Activated naive CD8-positive, alpha-beta T cell treated with anti-CD3 and anti-CD28 coated beads for 36 hours (primary cell): ENCODE results near the gene CTF1. TPM values are rescaled to one million over a fixed set of nuclear protein-coding genes. Genes with fewer than 3 reads are reported as not detected.
A peak's percentile ranks its signal among the peaks of the same experiment; 100 is the strongest.

Source experiments
- DNase-seq: peaks from one replicate; pipeline ENCODE4 v3.0.0; 2021
- H3K27ac Mint-ChIP-seq: one replicate; pipeline ENCODE4 v1.8.0; 2022; ENCODE audit warnings: mild to moderate bottlenecking, moderate library complexity, mixed read lengths
- H3K27me3 Mint-ChIP-seq: one replicate; pipeline ENCODE4 v1.8.0; 2022; ENCODE audit warnings: mild to moderate bottlenecking, mixed read lengths
- H3K36me3 Mint-ChIP-seq: one replicate; pipeline ENCODE4 v1.8.0; 2021; ENCODE audit warnings: mild to moderate bottlenecking, mixed read lengths
- H3K4me1 Mint-ChIP-seq: one replicate; pipeline ENCODE4 v1.8.0; 2021; ENCODE audit warnings: mixed read lengths
- H3K4me3 Mint-ChIP-seq: one replicate; pipeline ENCODE4 v1.8.0; 2022; ENCODE audit warnings: mild to moderate bottlenecking, moderate library complexity, mixed read lengths
- H3K9me3 Mint-ChIP-seq: one replicate; pipeline ENCODE4 v1.8.0; 2022; ENCODE audit warnings: mixed read lengths
- total RNA-seq, 2 experiments: library from RNA; stranded (reverse); gene quantifications; one replicate each; pipeline ENCODE4 v1.2.3, GENCODE V29; 2021

Gene CTF1
- total RNA-seq, 2 experiments from 2014 or later = 0.16 to 0.38 TPM

DNA sequence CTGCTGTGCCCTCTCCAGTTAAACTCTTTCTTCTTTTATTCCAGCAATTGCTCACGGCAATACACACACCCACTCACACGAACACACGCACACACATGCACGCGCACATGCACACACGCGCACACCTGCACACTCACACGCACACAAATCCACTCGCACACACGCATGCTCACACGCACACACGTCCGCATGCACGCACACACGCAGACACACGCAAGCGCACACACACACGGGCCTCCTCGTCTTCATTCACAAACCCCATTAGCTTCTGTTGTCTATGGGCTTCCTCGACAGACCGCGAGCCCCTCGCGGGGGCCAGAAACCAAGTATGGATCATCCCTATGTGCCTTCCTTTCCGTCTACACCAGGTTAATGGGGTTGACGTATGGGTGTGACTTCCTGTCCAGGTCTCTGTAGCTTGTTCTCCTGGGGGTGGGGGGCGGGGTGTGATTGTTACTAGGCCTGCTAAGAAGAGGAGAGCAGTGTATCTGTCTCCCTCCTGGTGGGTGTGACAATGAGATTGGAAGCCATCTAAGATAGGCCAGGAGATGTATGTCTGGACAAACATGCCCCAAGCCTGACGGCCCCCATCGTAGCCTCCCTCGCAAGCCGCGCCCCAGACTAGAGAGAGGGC, 670 bp upstream of the CTF1 start:
- Mint-ChIP-seq H3K4me1 (peaks cover 33% of the 10 kb centered on the region), H3K36me3 (no peaks in the 10 kb centered on the region), H3K9me3 (no peaks in the 10 kb centered on the region), H3K27ac (peak overlapping the region; percentile 11), H3K27me3 (no peaks in the 10 kb centered on the region), H3K4me3 (peak overlapping the region; percentile 9)
- no peak for DNase-seq

DNA sequence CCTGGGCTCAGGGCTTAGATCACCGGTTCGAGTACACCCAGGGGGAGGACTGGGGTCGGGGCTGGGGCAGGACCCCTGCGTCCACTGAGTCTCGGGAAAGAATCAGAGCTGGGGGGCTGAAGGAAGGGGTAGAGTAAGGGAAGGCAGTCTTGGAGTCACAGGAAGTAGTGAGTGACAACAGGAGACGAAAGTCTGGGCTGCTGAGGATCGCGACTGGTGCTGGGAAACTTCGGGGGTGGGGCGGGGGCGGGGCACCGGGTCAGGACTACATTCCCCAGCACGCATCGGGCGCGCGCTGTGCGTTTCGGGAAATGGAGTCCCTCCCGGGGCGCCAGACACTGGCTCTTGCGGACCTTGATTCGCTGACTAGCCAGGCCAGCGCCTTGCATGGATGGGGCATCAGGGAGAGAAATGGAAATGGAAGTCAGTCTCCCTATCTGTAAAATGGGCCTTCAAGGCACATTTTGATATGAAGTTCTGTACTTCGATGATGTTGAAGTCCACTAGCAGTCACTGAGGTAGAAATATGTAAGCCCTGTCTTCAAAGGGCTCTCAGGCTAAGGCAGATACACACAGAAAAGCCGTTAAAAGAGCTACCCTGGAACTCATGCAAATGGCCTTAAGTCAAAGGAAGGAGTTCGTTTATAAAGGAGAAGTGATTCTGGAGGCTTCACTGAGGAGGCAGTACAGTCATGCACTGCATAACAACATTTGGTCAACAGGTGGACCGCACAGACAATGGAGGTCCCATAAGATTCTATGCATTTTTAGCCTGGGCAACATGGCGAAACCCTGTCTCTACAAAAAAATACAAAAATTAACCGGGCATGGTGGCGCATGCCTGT, 697 bp downstream of the CTF1 start:
- peak overlapping the region; percentile 74 for H3K4me3 Mint-ChIP-seq
- no peaks in the 10 kb centered on the region for H3K9me3 Mint-ChIP-seq
- no peaks in the 10 kb centered on the region for H3K27me3 Mint-ChIP-seq
- H3K36me3 Mint-ChIP-seq = no peaks in the 10 kb centered on the region
- peak; percentile 85 for DNase-seq
- H3K27ac Mint-ChIP-seq = peak overlapping the region; percentile 87
- peaks cover 39% of the 10 kb centered on the region for H3K4me1 Mint-ChIP-seq

DNA sequence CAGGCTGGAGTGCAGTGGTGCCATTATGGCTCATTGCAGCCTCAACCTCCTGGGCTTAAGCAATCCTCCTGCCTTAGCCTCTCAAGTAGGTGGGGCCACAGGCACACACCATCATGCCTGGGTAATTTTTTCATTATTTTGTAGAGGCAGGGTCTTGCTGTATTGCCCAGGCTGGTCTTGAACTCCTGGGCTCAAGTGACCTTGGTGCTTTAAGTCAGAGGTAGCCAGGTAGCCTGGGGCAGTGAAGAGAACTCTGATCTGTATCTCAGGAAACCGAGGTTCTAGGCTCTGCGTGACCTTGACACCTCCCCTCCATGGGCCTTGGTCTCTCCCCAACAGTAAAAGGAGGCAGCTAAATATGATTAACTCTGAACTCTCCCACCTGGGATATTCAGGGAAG, 3.4 kb downstream of the CTF1 start:
- Mint-ChIP-seq H3K27ac (no peak overlapping the region), H3K4me1 (peaks cover 35% of the 10 kb centered on the region)

DNA sequence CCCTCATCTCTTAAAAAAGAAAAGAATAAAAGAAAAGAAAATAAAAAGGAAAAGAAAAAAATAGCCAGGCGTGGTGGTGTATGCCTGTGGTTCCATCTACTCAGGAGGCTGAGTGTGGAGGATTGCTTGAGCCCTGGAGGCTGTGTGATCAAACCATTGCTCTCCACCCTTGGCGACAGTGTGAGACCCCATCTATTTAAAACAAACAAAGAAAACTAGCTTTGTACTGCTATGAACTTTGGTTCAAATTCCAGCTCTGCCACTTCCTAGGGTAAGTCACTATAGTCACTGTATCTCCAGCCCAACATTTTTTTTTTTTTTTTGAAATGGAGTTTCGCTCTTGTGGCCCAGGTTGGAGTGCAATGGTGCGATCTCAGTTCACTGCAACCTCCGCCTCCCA, 4.2 kb downstream of the CTF1 start:
- H3K36me3 Mint-ChIP-seq = peaks cover 3% of the 10 kb centered on the region
- peaks cover 33% of the 10 kb centered on the region for H3K4me1 Mint-ChIP-seq
- H3K4me3 Mint-ChIP-seq = no peak overlapping the region
- H3K27ac Mint-ChIP-seq = no peak overlapping the region
- H3K27me3 Mint-ChIP-seq = no peaks in the 10 kb centered on the region
- H3K9me3 Mint-ChIP-seq = peaks cover 3% of the 10 kb centered on the region
- DNase-seq = no peak

More for the DNA sequence above, 3.4 kb downstream of the CTF1 start:
- Mint-ChIP-seq H3K4me3 (no peak overlapping the region), H3K36me3 (peaks cover 3% of the 10 kb centered on the region), H3K9me3 (peaks cover 3% of the 10 kb centered on the region), H3K27me3 (no peaks in the 10 kb centered on the region)
- no peak for DNase-seq

DNA sequence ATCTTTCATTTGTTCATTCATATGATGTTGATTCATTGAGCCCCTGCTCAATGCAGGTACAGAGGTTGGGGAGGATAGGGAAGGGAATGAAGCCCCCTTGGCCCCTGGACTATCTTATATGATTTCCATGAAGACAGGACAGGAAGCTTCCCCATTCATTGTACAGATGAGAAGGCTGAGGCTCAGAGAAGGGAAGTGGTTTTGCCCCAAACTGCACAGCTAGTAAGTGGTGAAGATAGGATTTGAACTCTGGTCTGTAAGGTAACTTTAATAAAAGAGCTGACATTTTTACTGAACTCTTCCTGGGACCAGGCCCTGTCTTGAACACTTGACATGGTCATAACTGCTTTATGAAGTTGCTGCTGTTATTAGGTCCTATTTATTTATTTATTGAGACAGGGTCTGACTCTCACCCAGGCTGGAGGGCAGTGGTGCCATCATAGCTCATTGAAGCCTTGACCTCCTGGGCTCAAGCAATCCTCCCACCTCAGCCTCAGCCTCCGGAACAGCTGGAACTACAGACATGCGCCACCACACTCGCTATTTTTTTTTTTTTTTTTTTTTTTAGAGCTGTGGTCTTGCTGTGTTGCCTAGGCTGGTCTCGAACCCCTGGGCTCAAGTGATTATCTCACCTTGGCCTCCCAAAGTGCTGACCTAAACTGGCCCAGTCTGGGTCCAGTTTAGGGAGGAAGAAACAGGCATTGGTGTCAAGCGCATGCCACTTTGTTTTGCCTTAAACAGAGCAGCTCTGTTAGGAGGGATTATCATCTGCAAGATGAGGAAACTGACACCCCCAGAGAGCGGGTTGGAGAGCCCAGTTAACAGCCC, 5.0 kb downstream of the CTF1 start:
- Mint-ChIP-seq H3K4me1 (peaks cover 27% of the 10 kb centered on the region), H3K36me3 (peaks cover 3% of the 10 kb centered on the region), H3K4me3 (peak overlapping the region; percentile 72), H3K9me3 (peaks cover 3% of the 10 kb centered on the region), H3K27me3 (no peaks in the 10 kb centered on the region), H3K27ac (peak overlapping the region; percentile 62)
- no peak for DNase-seq

DNA sequence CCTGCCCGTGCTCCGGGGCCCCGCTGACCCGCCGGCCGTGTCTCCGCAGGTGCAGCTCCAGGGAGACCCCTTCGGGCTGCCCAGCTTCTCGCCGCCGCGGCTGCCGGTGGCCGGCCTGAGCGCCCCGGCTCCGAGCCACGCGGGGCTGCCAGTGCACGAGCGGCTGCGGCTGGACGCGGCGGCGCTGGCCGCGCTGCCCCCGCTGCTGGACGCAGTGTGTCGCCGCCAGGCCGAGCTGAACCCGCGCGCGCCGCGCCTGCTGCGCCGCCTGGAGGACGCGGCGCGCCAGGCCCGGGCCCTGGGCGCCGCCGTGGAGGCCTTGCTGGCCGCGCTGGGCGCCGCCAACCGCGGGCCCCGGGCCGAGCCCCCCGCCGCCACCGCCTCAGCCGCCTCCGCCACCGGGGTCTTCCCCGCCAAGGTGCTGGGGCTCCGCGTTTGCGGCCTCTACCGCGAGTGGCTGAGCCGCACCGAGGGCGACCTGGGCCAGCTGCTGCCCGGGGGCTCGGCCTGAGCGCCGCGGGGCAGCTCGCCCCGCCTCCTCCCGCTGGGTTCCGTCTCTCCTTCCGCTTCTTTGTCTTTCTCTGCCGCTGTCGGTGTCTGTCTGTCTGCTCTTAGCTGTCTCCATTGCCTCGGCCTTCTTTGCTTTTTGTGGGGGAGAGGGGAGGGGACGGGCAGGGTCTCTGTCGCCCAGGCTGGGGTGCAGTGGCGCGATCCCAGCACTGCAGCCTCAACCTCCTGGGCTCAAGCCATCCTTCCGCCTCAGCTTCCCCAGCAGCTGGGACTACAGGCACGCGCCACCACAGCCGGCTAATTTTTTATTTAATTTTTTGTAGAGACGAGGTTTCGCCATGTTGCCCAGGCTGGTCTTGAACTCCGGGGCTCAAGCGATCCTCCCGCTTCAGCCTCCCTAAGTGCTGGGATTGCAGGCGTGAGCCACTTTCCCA, 5.9 kb downstream of the CTF1 start:
- DNase-seq = peak; percentile 76
- no peaks in the 10 kb centered on the region for H3K27me3 Mint-ChIP-seq
- H3K4me1 Mint-ChIP-seq = peaks cover 22% of the 10 kb centered on the region
- peak overlapping the region; percentile 92 for H3K27ac Mint-ChIP-seq
- H3K9me3 Mint-ChIP-seq = peaks cover 3% of the 10 kb centered on the region
- H3K36me3 Mint-ChIP-seq = peaks cover 3% of the 10 kb centered on the region
- H3K4me3 Mint-ChIP-seq = peak overlapping the region; percentile 94

DNA sequence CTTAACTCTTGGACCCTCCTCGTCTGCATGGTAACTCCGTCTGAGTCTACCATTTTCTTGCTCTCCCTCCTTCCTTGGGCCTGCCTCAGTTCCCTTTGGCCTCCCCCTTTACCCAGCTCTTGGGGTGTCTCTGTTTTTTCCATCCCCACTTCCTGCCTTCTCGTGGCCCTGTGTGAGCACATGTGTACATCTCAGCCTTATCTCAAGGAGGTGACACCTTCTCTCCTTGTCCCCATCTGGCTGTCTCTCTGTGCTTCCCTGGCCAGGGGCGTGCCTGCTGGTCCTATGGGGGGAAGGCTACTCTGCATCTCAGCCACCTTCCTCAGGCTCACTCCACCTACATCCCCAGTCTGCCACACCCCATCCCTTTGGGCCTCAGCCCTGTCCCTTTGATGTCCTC, 6.6 kb downstream of the CTF1 start:
- Mint-ChIP-seq H3K27ac (peak overlapping the region; percentile 92), H3K9me3 (peaks cover 3% of the 10 kb centered on the region), H3K4me1 (peaks cover 27% of the 10 kb centered on the region), H3K4me3 (peak overlapping the region; percentile 94), H3K36me3 (peaks cover 3% of the 10 kb centered on the region), H3K27me3 (no peaks in the 10 kb centered on the region)
- DNase-seq = no peak

DNA sequence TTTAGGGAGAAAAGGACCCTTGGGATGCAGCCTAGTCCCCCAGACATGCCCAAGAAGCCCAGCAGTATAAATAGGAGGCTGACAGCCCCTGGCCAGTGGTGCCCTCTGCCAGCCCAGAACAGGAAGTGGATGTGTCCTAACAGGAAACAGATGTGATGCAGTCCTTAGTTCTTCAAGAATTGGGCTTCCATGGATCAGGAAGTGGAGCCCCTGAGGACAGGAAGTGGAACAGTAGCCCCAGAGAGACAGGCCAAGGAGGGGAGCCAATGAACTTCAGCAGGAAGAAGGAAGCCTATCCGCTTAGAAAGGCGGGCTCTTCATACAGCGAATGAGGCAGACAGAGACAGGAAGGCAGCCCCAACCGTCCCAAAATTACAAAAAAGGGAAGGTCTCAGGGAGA, 7.2 kb downstream of the CTF1 start:
- Mint-ChIP-seq H3K27me3 (no peaks in the 10 kb centered on the region), H3K4me1 (peaks cover 27% of the 10 kb centered on the region), H3K9me3 (peaks cover 3% of the 10 kb centered on the region), H3K27ac (peak overlapping the region; percentile 84), H3K4me3 (no peak overlapping the region), H3K36me3 (peaks cover 3% of the 10 kb centered on the region)
- DNase-seq = no peak

DNA sequence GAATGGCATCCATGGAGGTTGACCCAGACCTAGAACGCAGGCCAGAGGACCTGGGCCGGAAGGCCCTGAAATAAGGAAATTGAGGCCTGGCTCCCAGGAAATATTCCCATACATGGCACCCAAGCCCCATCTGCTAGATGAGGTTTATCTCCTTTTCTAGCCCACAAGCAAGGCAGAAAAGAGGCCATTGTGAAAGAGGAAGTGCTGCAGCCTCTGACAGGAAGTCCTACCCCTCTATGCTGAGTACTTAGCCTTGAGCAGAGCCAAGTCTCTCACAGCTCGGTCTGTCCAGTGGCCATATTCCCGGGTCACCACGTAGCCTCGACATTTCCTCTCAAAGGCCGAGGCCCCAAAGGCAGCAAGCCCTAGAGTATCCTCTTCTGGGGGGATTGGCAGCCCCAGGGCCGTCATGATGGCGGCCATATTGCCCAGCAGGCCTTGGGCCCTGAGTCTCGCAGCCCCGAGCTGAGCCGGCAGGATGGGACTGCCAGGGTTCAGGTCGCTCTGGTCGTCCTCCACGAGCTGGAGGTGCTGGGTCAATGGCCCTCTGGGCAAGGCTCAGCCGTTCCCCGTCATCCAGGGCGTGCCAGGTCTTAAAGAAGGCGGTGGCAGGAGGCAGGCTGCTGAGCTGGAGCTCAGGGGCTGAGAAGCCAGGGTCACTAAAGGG, 7.8 kb downstream of the CTF1 start:
- Mint-ChIP-seq H3K4me1 (peaks cover 27% of the 10 kb centered on the region), H3K9me3 (peaks cover 3% of the 10 kb centered on the region), H3K27ac (peak overlapping the region; percentile 84), H3K36me3 (peaks cover 3% of the 10 kb centered on the region), H3K27me3 (no peaks in the 10 kb centered on the region), H3K4me3 (no peak overlapping the region)
- no peak for DNase-seq

DNA sequence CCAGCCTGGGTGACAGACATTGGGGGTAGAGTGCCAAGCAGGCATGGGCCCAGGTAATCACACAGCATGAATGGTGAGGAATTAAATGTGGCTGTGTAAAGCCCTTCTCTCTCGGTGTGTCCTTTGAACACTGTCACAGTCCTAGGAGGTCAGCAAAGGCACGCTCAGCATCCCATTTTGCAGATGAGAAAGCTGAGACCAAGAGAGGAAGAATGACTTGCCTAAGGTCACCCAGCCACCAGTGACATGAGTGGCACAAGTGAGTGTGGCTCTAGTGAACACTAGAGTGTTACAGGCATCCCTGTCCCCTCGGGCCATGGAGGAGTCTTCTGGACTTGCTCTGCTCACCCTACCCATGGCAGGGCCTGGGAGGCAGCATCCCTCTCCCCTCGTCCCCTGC, 10.7 kb downstream of the CTF1 start:
- no peak for DNase-seq
- H3K4me3 Mint-ChIP-seq = no peak overlapping the region

DNA sequence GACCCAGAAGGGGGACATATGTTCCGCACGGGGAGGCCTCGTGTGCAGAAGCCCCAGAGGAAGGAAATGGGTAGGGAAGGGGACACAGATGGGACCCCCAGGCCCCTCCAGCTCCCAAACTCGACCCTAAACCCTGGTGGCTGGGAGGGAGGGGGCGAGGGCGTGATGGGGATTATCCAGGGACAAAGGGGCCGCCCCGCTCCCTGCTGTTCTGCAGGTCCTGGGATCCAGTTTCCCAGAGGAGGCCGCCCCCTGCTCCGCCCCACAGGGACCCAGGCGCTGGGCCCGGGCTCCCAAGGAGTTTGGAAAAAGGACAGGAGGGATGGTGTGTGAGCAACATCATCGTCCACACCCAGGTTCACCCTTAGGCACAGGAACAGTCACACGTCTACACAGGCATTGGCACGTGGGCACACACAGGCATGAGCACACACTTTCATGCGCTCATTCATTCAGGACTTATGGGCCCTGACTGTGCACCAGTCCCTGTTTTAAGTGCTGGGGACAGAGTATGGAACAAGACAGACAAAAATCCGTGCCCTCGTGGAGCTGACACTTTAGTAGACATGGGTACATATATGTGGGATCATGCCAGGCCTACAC, 14.1 kb downstream of the CTF1 start:
- Mint-ChIP-seq H3K4me1 (peaks cover 8% of the 10 kb centered on the region), H3K27ac (no peak overlapping the region), H3K4me3 (no peak overlapping the region), H3K27me3 (no peaks in the 10 kb centered on the region), H3K9me3 (no peaks in the 10 kb centered on the region), H3K36me3 (no peaks in the 10 kb centered on the region)
- DNase-seq = no peak

More for the DNA sequence above, 10.7 kb downstream of the CTF1 start:
- no peak overlapping the region for H3K27ac Mint-ChIP-seq
- H3K27me3 Mint-ChIP-seq = no peaks in the 10 kb centered on the region
- H3K36me3 Mint-ChIP-seq = peaks cover 3% of the 10 kb centered on the region
- H3K4me1 Mint-ChIP-seq = peaks cover 21% of the 10 kb centered on the region
- peaks cover 3% of the 10 kb centered on the region for H3K9me3 Mint-ChIP-seq

DNA sequence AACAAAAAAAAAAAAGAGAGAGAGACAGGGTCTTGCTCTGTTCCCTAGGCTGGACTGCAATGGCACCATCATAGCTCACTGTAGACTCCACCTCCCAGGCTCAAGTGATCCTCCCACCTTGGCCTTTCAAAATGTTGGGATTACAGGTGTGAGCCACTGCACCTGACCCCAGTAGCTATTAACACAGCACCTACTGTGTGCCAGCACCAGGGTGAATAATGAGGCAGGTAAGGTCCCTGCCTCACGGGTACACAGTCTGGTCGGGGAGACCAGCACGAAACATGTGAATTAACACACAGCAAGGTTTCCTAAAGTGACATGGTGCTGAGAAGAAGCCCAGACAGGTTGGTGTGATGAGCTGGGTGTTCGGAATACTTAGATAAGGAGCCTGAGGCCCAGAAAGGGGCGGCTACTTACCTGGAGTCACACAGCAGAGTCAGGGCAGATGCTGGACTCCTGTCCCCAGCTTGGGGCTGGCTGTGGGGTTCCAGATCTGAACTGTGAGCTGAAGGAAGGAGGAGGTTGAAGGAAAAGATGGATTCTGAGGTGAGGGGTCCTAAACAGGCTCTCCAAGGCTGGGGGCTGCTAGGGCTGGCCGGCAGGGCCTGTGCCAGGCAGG, 16.5 kb downstream of the CTF1 start:
- Mint-ChIP-seq H3K27me3 (no peaks in the 10 kb centered on the region), H3K36me3 (no peaks in the 10 kb centered on the region), H3K9me3 (no peaks in the 10 kb centered on the region), H3K4me3 (no peak overlapping the region), H3K27ac (no peak overlapping the region), H3K4me1 (peaks cover under 1% of the 10 kb centered on the region)
- no peak for DNase-seq

DNA sequence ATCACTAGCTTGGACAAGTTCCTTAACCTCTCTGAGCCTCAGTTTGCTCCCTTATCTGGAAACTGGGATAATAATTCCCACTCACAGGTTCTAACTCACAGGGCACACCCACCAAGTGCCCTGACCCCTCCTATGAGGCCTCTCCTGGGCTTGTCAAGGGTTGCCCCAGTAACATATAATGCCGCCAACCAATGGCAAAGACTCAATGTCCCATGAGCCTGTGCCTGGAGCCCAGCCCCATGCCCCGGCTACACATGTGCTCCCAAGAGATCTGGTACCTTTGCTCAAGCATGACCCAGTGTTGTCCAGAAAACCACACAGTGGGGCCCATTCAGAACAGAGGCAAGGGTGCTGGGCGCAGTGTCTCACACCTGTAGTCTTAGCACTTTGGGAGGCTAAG, 18.4 kb downstream of the CTF1 start:
- Mint-ChIP-seq H3K4me1 (no peaks in the 10 kb centered on the region), H3K27me3 (no peaks in the 10 kb centered on the region), H3K36me3 (no peaks in the 10 kb centered on the region), H3K27ac (no peak overlapping the region), H3K4me3 (no peak overlapping the region), H3K9me3 (no peaks in the 10 kb centered on the region)
- DNase-seq = no peak
